22Rv1 (cell line): ENCODE results near the gene EPHA3.

Source experiments
- H3K27ac ChIP-seq: fragments of 450-650 bp; 2 replicates; pipeline ENCODE4 v1.5.1; 2017
- CTCF ChIP-seq: fragments of 450-650 bp; IDR thresholded peaks from 2 replicates; pipeline ENCODE4 v1.5.1; 2017; ENCODE audit warnings: mild to moderate bottlenecking
- ZFX ChIP-seq: fragments of 450-650 bp; IDR thresholded peaks from 2 replicates; pipeline ENCODE4 v1.6.1; 2017; ENCODE audit warnings: antibody characterized with exemption, borderline replicate concordance

The EPHA3 gene

DNA sequence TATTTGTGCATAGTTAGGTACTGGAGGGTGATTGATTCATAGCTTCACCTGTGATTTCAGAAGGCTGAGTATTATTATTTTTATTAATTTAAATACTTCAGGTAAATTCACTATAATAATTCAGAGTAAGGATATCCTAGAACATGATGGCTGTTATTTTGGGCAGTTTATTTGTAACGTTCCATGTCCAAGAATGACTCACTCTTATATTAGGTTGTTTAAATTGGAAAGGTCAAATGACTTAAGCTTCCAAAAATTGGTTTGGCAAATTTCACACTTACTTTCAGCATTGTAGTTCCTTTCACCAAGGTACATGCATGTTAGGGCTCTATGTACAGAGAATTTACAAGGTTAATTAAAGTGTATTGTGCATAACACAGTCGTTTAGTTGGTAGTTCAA is 120.2 kb downstream of the EPHA3 start:
- no peak for TF ChIP-seq ZFX
- no peak for TF ChIP-seq CTCF
- H3K27ac ChIP-seq = peak overlapping the region; percentile 14; the same call in 1 of the 2 replicates

GRCh38 chr3:89232155-89232554 is 124.7 kb downstream of the EPHA3 start:
- TF ChIP-seq ZFX (no peak), CTCF (no peak)

GRCh38 chr3:89234620-89235019 is 127.2 kb downstream of the EPHA3 start:
- H3K27ac ChIP-seq = no peak overlapping the region
- no peak for TF ChIP-seq CTCF
- no peak for TF ChIP-seq ZFX

More at GRCh38 chr3:89232155-89232554, 124.7 kb downstream of the EPHA3 start:
- H3K27ac ChIP-seq = no peak overlapping the region

DNA sequence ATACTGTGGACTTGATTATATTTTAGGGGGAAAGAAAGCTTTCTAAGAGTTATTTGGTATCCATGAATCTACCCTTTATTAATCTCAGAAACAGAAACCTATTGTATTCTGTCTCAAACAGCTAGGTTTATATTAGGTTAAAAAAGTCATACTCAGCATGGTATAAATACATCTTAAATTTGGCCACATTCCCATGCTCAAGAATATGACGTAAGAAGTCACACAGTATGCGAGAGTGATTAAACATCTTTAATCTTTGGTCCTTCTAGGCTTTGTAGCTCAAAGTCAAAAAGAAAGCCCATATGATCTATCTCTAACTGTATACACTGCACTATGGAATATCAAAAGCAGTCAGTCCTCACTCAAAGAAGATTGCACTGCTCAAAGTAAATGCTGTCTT is 131.4 kb downstream of the EPHA3 start:
- TF ChIP-seq CTCF = no peak
- no peak overlapping the region for H3K27ac ChIP-seq

DNA sequence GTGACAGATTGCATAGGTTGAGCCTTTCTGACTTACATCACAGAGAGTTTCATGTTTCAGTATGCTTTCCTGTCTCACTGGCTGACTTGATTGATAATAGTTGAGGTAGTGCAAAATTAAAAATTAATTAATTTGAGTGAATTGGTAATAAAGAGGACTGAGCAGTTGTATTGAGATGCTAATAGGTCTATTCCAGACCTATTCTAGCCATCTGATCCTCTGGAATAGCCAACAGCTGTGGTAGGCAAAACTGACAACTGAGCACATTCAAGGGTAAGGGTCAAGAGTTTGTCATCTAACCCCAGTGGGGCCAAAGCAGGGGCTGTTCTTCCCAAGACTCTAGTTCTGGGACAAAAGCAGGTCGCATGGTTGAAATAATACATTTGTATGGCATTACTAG is 132.4 kb downstream of the EPHA3 start:
- H3K27ac ChIP-seq = no peak overlapping the region
- TF ChIP-seq ZFX = no peak
- TF ChIP-seq CTCF = no peak

- no peak for TF ChIP-seq CTCF
- TF ChIP-seq ZFX = no peak
- no peak overlapping the region for H3K27ac ChIP-seq
Observed at GRCh38 chr3:89245612-89246011, 138.2 kb downstream of the EPHA3 start.

DNA sequence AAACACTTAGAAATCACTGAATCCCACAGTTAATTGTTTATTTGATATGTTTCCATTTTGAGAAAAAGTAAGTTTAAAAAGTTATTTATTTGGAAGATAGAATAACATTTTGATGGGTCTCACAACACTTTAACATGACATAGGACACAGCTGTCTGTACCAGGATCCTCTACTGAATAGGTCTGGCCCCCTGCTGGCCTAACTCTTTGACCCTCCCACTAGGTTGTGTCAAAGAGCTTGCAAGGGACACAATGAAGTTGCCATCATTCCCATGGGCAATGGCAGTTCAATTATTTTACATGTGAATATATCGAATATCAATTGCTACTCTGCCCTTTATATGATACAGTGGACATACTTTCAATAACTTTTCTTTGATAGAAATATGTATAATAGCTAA is 138.9 kb downstream of the EPHA3 start:
- TF ChIP-seq ZFX = no peak
- peak; percentile 20 for TF ChIP-seq CTCF
- no peak overlapping the region for H3K27ac ChIP-seq
